Activated CD8-positive, alpha-beta memory T cell treated with anti-CD3 and anti-CD28 coated beads for 24 hours (primary cell): ENCODE results near the gene FBXO30.
A peak's percentile ranks its signal among the peaks of the same experiment; 100 is the strongest.

Experiments
- DNase-seq: peaks from one replicate; pipeline ENCODE4 v3.0.0-alpha.2; 2020

The FBXO30 gene

GRCh38 chr6:145814501-145815308, at the start of gene FBXO30:
FBXO30 (minus strand) TSS chr6:145814795; CDS start chr6:145806405, 8,390 bp downstream.
- peak; percentile 94 for DNase-seq

- DNase-seq = no peak
Observed at GRCh38 chr6:145863988-145864616, 49.5 kb upstream of the FBXO30 start.

- DNase-seq = no peak
Observed at GRCh38 chr6:145863366-145863765, 48.8 kb upstream of the FBXO30 start.

GRCh38 chr6:145860562-145860961, 46.0 kb upstream of the FBXO30 start:
- DNase-seq = no peak

GRCh38 chr6:145850671-145851070, 36.1 kb upstream of the FBXO30 start:
- no peak for DNase-seq

- DNase-seq = no peak
Observed at GRCh38 chr6:145848541-145848940, 33.9 kb upstream of the FBXO30 start.

- no peak for DNase-seq
Observed at GRCh38 chr6:145845557-145845956, 31.0 kb upstream of the FBXO30 start.

- no peak for DNase-seq
Observed at GRCh38 chr6:145844933-145845540, 30.4 kb upstream of the FBXO30 start.

GRCh38 chr6:145842693-145843546, 28.3 kb upstream of the FBXO30 start:
- no peak for DNase-seq

GRCh38 chr6:145841668-145842067, 27.1 kb upstream of the FBXO30 start:
- no peak for DNase-seq

- no peak for DNase-seq
Observed at GRCh38 chr6:145839653-145840052, 25.1 kb upstream of the FBXO30 start.

GRCh38 chr6:145838305-145838704, 23.7 kb upstream of the FBXO30 start:
- DNase-seq = no peak

GRCh38 chr6:145836772-145837171, 22.2 kb upstream of the FBXO30 start:
- no peak for DNase-seq

GRCh38 chr6:145836170-145836569, 21.6 kb upstream of the FBXO30 start:
- DNase-seq = no peak

GRCh38 chr6:145830612-145831011, 16.0 kb upstream of the FBXO30 start:
- DNase-seq = no peak

GRCh38 chr6:145829950-145830349, 15.4 kb upstream of the FBXO30 start:
- no peak for DNase-seq

- no peak for DNase-seq
Observed at GRCh38 chr6:145829102-145829501, 14.5 kb upstream of the FBXO30 start.

GRCh38 chr6:145824344-145824743, 9.7 kb upstream of the FBXO30 start:
- no peak for DNase-seq

GRCh38 chr6:145823328-145823944, 8.8 kb upstream of the FBXO30 start:
- no peak for DNase-seq

GRCh38 chr6:145822456-145822855, 7.9 kb upstream of the FBXO30 start:
- no peak for DNase-seq

GRCh38 chr6:145819994-145820393, 5.4 kb upstream of the FBXO30 start:
- no peak for DNase-seq

- DNase-seq = no peak
Observed at GRCh38 chr6:145818796-145819195, 4.2 kb upstream of the FBXO30 start.

GRCh38 chr6:145816392-145816791, 1.8 kb upstream of the FBXO30 start:
- DNase-seq = no peak
